Head of caudate nucleus (tissue), 42 donors: ENCODE results near the gene AKAP12.
A peak's percentile ranks its signal among the peaks of the same experiment; 100 is the strongest.

Experiments
- DNase-seq, 42 donors: peaks; one replicate each; pipeline versions ENCODE4 v3.0.0 to v3.0.0-alpha.2; 2020 to 2021; ENCODE audit warnings: mixed read lengths in 7 of 42
- intact Hi-C: fragments of 100-400 bp; cut with DNase I; formaldehyde crosslinking; loops from one replicate; pipeline ENCODE4 v1.15.0; 2022

Gene AKAP12

DNA sequence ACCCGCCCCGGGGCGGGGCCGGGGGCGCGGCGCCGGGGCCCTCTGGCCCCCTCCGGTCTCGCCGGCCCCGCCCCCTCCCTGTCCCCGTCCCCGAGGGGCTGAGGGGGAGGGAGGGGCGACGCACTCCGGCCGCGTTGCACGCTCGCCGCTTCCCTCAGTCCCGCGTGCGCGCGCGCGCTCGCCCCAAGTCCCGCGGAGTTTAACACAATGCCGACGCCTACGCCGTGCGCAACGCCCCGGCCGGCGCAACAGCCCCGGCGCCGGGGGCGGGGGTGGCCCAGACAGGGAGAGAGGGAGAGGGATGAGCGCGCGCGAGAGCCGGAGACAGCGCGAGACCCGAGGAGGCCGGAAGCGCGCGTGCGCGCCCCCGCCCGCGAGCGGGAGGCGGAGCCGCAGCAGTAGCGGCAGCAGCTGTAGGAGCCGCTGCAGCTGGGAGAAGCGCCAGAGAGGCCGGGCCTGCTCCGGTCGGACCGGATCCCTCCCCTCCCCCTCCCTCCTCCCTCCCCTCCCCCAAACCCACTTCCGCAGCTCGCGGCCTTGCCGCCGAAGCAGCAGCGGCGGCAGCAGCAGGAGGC is 150.6 kb downstream of the AKAP12 start:
- intact Hi-C loops: loop anchor here (5.0 kb wide), 1 partner anchor 62 kb away; the partner anchor contains the start of gene RMND1
- DNase-seq: peak; percentile 89 to 99 (median 97)

- DNase-seq: peak in 41 of 42 donors; percentile 22 to 91 (median 76)
- intact Hi-C loops: loop anchor here (5.0 kb wide), 1 partner anchor 61 kb away; the partner anchor contains the start of gene RMND1
Measured at GRCh38 chr6:151390851-151391470, 151.2 kb downstream of the AKAP12 start.

- intact Hi-C loops: loop anchor here (5.0 kb wide), 1 partner anchor 61 kb away; the partner anchor contains the start of gene RMND1
- peak; percentile 38 to 90 (median 74) for DNase-seq
Measured at GRCh38 chr6:151391471-151392413, 152.0 kb downstream of the AKAP12 start, which contains the start of gene ZBTB2. TSS of gene ZBTB2 (minus strand) at chr6:151391559. CDS start at chr6:151373637, 17,922 bp downstream.

- intact Hi-C loops: loop anchor here (5.0 kb wide), 1 partner anchor 60 kb away; the partner anchor contains the start of gene RMND1
- DNase-seq: no peak
Measured at GRCh38 chr6:151392427-151392826, 152.7 kb downstream of the AKAP12 start.

DNA sequence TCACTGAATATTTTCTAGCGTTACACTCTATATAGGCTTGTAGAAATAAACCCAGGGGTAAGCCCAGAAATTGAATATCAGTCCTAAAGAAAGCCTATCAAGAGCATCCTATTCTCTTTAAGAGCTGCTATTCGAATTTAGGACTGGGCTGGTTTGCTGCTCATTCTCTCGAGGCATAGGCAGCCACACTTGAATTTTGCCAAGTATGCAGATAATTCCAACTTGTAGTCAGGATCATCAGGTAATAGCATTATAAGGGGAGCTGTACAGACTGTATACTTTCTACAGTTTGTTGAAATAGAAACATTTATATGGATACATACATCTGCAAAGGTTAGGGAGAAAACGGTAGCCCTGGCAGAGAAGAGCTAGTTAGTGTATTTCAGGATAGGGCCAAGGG is 153.6 kb downstream of the AKAP12 start:
- DNase-seq: no peak
- intact Hi-C loops: loop anchor here (5.0 kb wide), 1 partner anchor 59 kb away; the partner anchor contains the start of gene RMND1

DNA sequence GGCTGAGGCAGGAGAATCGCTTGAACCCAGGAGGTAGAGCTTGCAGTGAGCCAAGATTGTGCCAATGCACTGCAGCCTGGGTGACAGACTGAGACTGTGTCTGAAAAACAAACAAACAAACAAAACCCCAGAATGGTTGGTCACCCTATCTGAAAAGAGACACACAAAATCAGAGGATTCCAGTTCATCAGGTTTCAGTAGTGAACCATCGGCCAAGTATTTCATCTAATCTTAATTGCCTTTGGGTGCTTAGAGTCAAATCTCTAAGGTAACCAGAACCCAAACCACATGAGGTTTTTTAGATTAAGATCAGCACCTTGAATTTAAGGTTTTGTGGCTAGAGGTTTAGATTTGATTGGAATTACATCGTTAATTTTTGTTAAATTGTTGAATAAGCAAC is 159.9 kb downstream of the AKAP12 start:
- intact Hi-C loops: no loop called here
- no peak for DNase-seq

- intact Hi-C loops: no loop called here
- no peak for DNase-seq
Measured at GRCh38 chr6:151400473-151400872, 160.7 kb downstream of the AKAP12 start.

- intact Hi-C loops: no loop called here
Measured at GRCh38 chr6:151402228-151402627, 162.5 kb downstream of the AKAP12 start.

DNA sequence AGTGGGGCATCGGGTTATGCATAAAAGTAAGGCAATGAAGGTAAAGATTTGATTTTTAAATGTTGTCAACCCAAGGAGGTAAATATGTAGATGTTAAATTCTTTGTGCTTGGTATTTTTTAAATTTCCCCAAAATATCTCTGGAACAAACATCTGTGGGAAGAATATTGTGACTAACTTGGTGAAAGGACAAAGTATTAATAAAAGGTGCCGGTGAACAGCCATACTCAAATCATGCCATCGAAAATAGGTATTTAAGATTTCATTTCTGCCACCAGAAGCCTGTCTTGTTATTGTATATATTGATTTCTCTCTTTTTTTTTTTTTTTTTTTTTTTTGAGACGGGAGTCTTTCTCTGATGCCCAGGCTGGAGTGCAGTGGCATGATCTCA is 164.1 kb downstream of the AKAP12 start:
- intact Hi-C loops: no loop called here
- DNase-seq: no peak

More at GRCh38 chr6:151402228-151402627, 162.5 kb downstream of the AKAP12 start:
- no peak for DNase-seq
